Panc1 (cell line): ENCODE measurements around the gene MMRN2. TPM values are rescaled to one million over a fixed set of nuclear protein-coding genes. Genes with fewer than 3 reads are reported as not detected.
"Not testable (repeated sequence)": the region's sequence is repeated elsewhere in the genome, so short reads cannot be mapped to it uniquely, and the experiment has no call there.

ENCODE experiments used
- ATAC-seq: fragments of 200-7000 bp; cut with Tn5 transposase; 2 replicates; pipeline ENCODE4 v1.9.1; 2020; ENCODE audit warnings: mild to moderate bottlenecking, moderate library complexity
- BruUV-seq: library from RNA; stranded (reverse); fragments of 400-500 nt; replicated peaks from 2 replicates; lab custom pipeline; 2021; lab: Mats Ljungman, UMichigan
- CTCF ChIA-PET: fragments of 300-600 bp; sonication (Branson Sonifier 250); formaldehyde crosslinking; loops from one replicate; lab custom pipeline; 2022; ENCODE audit warnings: antibody characterized with exemption; lab: Charles Lee
- POLR2A ChIA-PET: fragments of 300-600 bp; sonication (Branson Sonifier 250); formaldehyde crosslinking; loops from one replicate; lab custom pipeline; 2022; ENCODE audit warnings: antibody characterized with exemption; lab: Charles Lee
- DNase-seq: peaks from one replicate; pipeline ENCODE4 v3.0.0-alpha.2; 2010; ENCODE audit warnings: low read depth, low spot score
- H3K27ac ChIP-seq: 2 replicates; pipeline ENCODE4 v1.5.1; 2011; ENCODE audit warnings: mild to moderate bottlenecking, low read length, inconsistent platforms
- H3K27me3 ChIP-seq: fragments of 200-500 bp; sonication (Bioruptor generic); 2 replicates; pipeline ENCODE4 v1.6.0; 2014; ENCODE audit warnings: low read length, inconsistent platforms; ENCODE audit not compliant: control insufficient read depth, insufficient read depth
- H3K36me3 ChIP-seq: fragments of 200-500 bp; sonication (Bioruptor generic); 2 replicates; pipeline ENCODE4 v1.5.1; 2014; ENCODE audit warnings: inconsistent platforms, mild to moderate bottlenecking, low read length, moderate library complexity; ENCODE audit not compliant: control insufficient read depth, insufficient read depth
- H3K4me1 ChIP-seq: 2 replicates; pipeline ENCODE4 v1.5.1; 2011; ENCODE audit warnings: inconsistent platforms, mild to moderate bottlenecking, low read length, moderate library complexity; ENCODE audit not compliant: control insufficient read depth, insufficient read depth
- H3K4me3 ChIP-seq, 2 experiments: 2 replicates each; pipeline ENCODE4 v1.5.1; 2011 to 2012; ENCODE audit warnings: low read depth in 2 of 2, low read length in 2 of 2, mild to moderate bottlenecking in 2 of 2, inconsistent platforms in 1 of 2, moderate library complexity in 1 of 2
- H3K9me3 ChIP-seq: fragments of 200-500 bp; sonication (Bioruptor generic); 2 replicates; pipeline ENCODE4 v1.5.1; 2014; ENCODE audit warnings: low read depth, mild to moderate bottlenecking, inconsistent platforms, low read length, moderate library complexity; ENCODE audit not compliant: control insufficient read depth, insufficient read depth
- POLR2AphosphoS5 ChIP-seq: IDR thresholded peaks from 2 replicates; pipeline ENCODE4 v1.6.1; 2012; ENCODE audit warnings: mild to moderate bottlenecking, low read depth, low read length, moderate library complexity
- SIN3A ChIP-seq: IDR thresholded peaks from 2 replicates; pipeline ENCODE4 v1.6.1; 2012; ENCODE audit warnings: low read depth, mild to moderate bottlenecking, low read length, moderate library complexity, borderline replicate concordance; ENCODE audit not compliant: insufficient read depth
- TCF7L2 ChIP-seq: IDR thresholded peaks from 2 replicates; pipeline ENCODE4 v1.6.1; 2011; ENCODE audit warnings: mild to moderate bottlenecking, low read depth, low read length, inconsistent platforms
- in situ Hi-C: cut with HindIII; loops from 2 replicates; pipeline ENCODE4 v1.10.0; 2016; ENCODE audit warnings: low sequenced_read_pairs, low pct_unique_long_range_greater_than_20kb
- intact Hi-C: fragments of 100-400 bp; cut with micrococcal nuclease; formaldehyde crosslinking; loops from one replicate; pipeline ENCODE4 v1.10.0; 2022; ENCODE audit not compliant: unreplicated experiment
- total RNA-seq: library from RNA; stranded (reverse); gene quantifications from one replicate; pipeline ENCODE4 v1.2.1, GENCODE V29; 2021; ENCODE audit not compliant: unreplicated experiment
- TF ChIP-seq, protein P1 (sequence below): fragments of 450-650 bp; IDR thresholded peaks from 2 replicates; pipeline ENCODE4 v1.5.1; 2017; ENCODE audit warnings: mild to moderate bottlenecking
- TF ChIP-seq, protein P2 (sequence below), 2 experiments: IDR thresholded peaks; 2 replicates each; pipeline ENCODE4 v1.6.1; 2011 to 2012; ENCODE audit warnings: low read depth in 2 of 2, control low read depth in 1 of 2, low read length in 1 of 2, mild to moderate bottlenecking in 1 of 2, moderate library complexity in 1 of 2; ENCODE audit not compliant: insufficient read depth in 1 of 2

The MMRN2 gene
- total RNA-seq, 1 experiment from 2014 or later, result 1.0 TPM

GRCh38 chr10:86941426-86941825 is 16.0 kb downstream of the MMRN2 start:
- TF ChIP-seq SIN3A (no peak), TCF7L2 (no peak), POLR2AphosphoS5 (no peak)
- TF ChIP-seq, protein P1, sequence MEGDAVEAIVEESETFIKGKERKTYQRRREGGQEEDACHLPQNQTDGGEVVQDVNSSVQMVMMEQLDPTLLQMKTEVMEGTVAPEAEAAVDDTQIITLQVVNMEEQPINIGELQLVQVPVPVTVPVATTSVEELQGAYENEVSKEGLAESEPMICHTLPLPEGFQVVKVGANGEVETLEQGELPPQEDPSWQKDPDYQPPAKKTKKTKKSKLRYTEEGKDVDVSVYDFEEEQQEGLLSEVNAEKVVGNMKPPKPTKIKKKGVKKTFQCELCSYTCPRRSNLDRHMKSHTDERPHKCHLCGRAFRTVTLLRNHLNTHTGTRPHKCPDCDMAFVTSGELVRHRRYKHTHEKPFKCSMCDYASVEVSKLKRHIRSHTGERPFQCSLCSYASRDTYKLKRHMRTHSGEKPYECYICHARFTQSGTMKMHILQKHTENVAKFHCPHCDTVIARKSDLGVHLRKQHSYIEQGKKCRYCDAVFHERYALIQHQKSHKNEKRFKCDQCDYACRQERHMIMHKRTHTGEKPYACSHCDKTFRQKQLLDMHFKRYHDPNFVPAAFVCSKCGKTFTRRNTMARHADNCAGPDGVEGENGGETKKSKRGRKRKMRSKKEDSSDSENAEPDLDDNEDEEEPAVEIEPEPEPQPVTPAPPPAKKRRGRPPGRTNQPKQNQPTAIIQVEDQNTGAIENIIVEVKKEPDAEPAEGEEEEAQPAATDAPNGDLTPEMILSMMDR, result no peak
- TF ChIP-seq, protein P2, sequence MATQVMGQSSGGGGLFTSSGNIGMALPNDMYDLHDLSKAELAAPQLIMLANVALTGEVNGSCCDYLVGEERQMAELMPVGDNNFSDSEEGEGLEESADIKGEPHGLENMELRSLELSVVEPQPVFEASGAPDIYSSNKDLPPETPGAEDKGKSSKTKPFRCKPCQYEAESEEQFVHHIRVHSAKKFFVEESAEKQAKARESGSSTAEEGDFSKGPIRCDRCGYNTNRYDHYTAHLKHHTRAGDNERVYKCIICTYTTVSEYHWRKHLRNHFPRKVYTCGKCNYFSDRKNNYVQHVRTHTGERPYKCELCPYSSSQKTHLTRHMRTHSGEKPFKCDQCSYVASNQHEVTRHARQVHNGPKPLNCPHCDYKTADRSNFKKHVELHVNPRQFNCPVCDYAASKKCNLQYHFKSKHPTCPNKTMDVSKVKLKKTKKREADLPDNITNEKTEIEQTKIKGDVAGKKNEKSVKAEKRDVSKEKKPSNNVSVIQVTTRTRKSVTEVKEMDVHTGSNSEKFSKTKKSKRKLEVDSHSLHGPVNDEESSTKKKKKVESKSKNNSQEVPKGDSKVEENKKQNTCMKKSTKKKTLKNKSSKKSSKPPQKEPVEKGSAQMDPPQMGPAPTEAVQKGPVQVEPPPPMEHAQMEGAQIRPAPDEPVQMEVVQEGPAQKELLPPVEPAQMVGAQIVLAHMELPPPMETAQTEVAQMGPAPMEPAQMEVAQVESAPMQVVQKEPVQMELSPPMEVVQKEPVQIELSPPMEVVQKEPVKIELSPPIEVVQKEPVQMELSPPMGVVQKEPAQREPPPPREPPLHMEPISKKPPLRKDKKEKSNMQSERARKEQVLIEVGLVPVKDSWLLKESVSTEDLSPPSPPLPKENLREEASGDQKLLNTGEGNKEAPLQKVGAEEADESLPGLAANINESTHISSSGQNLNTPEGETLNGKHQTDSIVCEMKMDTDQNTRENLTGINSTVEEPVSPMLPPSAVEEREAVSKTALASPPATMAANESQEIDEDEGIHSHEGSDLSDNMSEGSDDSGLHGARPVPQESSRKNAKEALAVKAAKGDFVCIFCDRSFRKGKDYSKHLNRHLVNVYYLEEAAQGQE (IDR thresholded peaks at IDR 0.05; ENCODE audit: insufficient read depth in 1 of 2, low read depth in 2 of 2, low read length in 1 of 2), result no peak
- no peaks in the 10 kb centered on the region for H3K36me3 ChIP-seq
- ChIA-PET CTCF (interaction anchor here (1.3 to 2.9 kb wide), 3 partner anchors 16 to 27 kb away, joined by 3 to 25 read pairs (median 13); partner anchors contain the start of genes ADIRF, MMRN2 and SNCG), POLR2A (no interaction called here)
- ATAC-seq, result no peak
- no peaks in the 10 kb centered on the region for H3K4me1 ChIP-seq
- BruUV-seq, result no TSS peak
- DNase-seq, result no peak
- H3K27me3 ChIP-seq, result no peaks in the 10 kb centered on the region
- intact Hi-C loops, result no loop called here
- H3K9me3 ChIP-seq, result no peaks in the 10 kb centered on the region
- H3K27ac ChIP-seq, result no peak overlapping the region
- no peak overlapping the region for H3K4me3 ChIP-seq
- in situ Hi-C loops, result no loop called here

- ATAC-seq (no peak), DNase-seq (no peak)
- Histone ChIP-seq H3K27ac (no peak overlapping the region), H3K36me3 (no peaks in the 10 kb centered on the region), H3K4me1 (no peaks in the 10 kb centered on the region), H3K9me3 (no peaks in the 10 kb centered on the region), H3K27me3 (no peaks in the 10 kb centered on the region), H3K4me3 (no peak overlapping the region)
- no TSS peak for BruUV-seq
- intact Hi-C loops (no loop called here), in situ Hi-C loops (no loop called here)
- CTCF ChIA-PET, result interaction anchor here (1.3 to 2.9 kb wide), 3 partner anchors 17 to 28 kb away, joined by 3 to 25 read pairs (median 13); partner anchors contain the start of genes ADIRF, MMRN2 and SNCG
- TF ChIP-seq POLR2AphosphoS5 (no peak), SIN3A (no peak), TCF7L2 (no peak)
- TF ChIP-seq, protein P1, result no peak
- TF ChIP-seq, protein P2 (IDR thresholded peaks at IDR 0.05; ENCODE audit: insufficient read depth in 1 of 2, low read depth in 2 of 2, low read length in 1 of 2), result no peak
- POLR2A ChIA-PET, result no interaction called here
These were observed 16.7 kb downstream of the MMRN2 start for GRCh38 chr10:86940677-86941076.

DNA sequence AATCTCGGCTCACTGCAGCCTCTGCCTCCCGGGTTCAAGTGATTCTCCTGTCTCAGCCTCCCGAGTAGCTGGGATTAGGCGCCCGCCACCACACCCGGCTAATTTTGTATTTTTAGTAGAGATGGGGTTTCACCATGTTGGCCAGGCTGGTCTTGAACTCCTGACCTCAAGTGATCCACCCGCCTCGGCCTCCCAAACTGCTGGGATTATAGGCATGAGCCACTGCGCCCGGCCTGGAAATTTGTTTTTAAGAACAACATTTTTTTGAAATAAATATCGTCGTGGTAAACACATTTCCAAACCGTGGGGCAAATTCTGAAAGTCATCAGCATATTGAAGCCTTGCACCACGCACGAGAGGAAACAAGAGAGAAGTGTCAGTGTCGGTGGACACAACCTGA is 17.3 kb downstream of the MMRN2 start:
- CTCF ChIA-PET, result interaction anchor here (0.6 to 2.9 kb wide), 8 partner anchors 17 to 727 kb away, joined by 3 to 43 read pairs (median 4); partner anchors contain the start of genes ADIRF, MMRN2 and SNCG
- BruUV-seq, ATAC-seq: not testable (repeated sequence)

More for the DNA sequence above, 17.3 kb downstream of the MMRN2 start:
- H3K4me3 ChIP-seq, intact Hi-C loops, DNase-seq, H3K27ac ChIP-seq, in situ Hi-C loops, H3K9me3 ChIP-seq, H3K36me3 ChIP-seq, H3K4me1 ChIP-seq, POLR2A ChIA-PET, H3K27me3 ChIP-seq: not testable (repeated sequence)
